Spinal cord (tissue), 10 donors: ENCODE results near the gene SNRNP27. TPM values are rescaled to one million over a fixed set of nuclear protein-coding genes. Genes with fewer than 3 reads are reported as not detected.

Experiments
- DNase-seq, 6 donors: peaks; one replicate each; pipeline versions ENCODE4 v3.0.0 to v3.0.0-alpha.2; 2013 to 2015; ENCODE audit warnings: low spot score in 6 of 6, low read depth in 4 of 6
- H3K27ac ChIP-seq: one replicate; pipeline ENCODE4 v1.5.1; 2013; ENCODE audit warnings: low read depth, low read length, control low read depth
- H3K27me3 ChIP-seq: one replicate; pipeline ENCODE4 v1.6.1; 2013; ENCODE audit warnings: low read length; ENCODE audit not compliant: control insufficient read depth, insufficient read depth
- H3K36me3 ChIP-seq: one replicate; pipeline ENCODE4 v1.6.1; 2013; ENCODE audit warnings: low read length; ENCODE audit not compliant: control insufficient read depth, insufficient read depth
- H3K4me1 ChIP-seq: one replicate; pipeline ENCODE4 v1.6.1; 2013; ENCODE audit warnings: low read length; ENCODE audit not compliant: control insufficient read depth, insufficient read depth
- H3K4me3 ChIP-seq: one replicate; pipeline ENCODE4 v1.5.1; 2013; ENCODE audit warnings: low read depth, low read length, control low read depth
- H3K9me3 ChIP-seq: one replicate; pipeline ENCODE4 v1.6.1; 2013; ENCODE audit warnings: low read length; ENCODE audit not compliant: control insufficient read depth, insufficient read depth
- WGBS: methylation state at CpG from one replicate; pipeline ENCODE4 v1.1.5; 2013; ENCODE audit warnings: missing lambda C conversion rate; ENCODE audit not compliant: insufficient coverage; 5-methylcytosine and 5-hydroxymethylcytosine counted together
- polyA plus RNA-seq, 2 donors: library from polyadenylated mRNA; unstranded; fragments of 120-200 nt; gene quantifications; one replicate each; pipeline ENCODE4 v1.2.1, GENCODE V29; 2013; ENCODE audit not compliant: insufficient read length in 2 of 2
- total RNA-seq, 2 donors: library from RNA; depleted of rRNA in 1 of 2; stranded (reverse); fragments of 120-200 nt in 1 of 2; fragments of >200 nt in 1 of 2; gene quantifications; one replicate each; pipeline versions ENCODE4 v1.2.3 to v1.2.4, GENCODE V29; 2013 to 2014
- donor health status: healthy.

Gene SNRNP27
- total and polyA plus RNA-seq, 4 donors = 57.0 to 95.8 (median 80.4) TPM

DNA sequence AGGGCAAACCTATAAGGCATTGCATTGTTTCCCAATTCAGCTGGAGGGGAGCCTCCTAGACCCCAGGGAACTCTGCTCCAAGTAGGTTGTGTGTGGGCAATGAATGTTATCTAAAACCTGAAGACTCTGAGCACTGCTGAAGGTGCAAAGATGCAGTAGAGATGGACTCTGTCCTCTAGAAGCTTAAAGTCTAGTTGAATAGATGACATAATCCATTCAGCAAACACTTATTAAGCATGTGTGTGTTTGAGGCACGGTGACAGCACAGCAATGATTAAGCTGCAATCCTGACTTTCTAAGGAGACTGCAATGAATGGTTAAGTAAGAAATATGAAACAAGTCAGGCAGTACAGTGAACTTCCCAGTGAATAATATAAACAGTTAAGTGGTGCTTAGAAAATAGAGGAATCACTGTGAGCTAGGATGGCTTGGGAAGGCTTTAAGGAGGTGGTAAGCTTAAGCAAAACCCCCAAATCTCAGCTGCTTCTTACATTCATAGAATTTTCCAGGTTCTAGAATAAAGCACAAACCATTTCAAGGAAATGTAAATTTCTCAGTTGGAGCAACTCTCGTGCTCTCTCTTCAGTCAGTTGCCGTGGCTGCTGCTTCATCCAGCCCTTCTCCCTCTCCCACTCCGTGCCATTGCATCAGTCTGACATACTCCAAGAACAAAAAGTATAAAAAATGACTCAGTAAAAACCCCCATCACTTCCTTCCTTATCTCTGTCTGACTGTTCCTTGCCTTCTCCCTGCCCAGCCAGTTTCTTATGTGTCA lies 40.3 kb downstream of the SNRNP27 start:
- Histone ChIP-seq H3K4me1 (peaks cover 4% of the 10 kb centered on the region), H3K36me3 (peaks cover 35% of the 10 kb centered on the region), H3K27me3 (no peaks in the 10 kb centered on the region), H3K27ac (no peak overlapping the region), H3K9me3 (no peaks in the 10 kb centered on the region), H3K4me3 (no peak overlapping the region)
- no peak for DNase-seq
- WGBS = 72% methylated on average over 3 of the region's 4 CpGs

DNA sequence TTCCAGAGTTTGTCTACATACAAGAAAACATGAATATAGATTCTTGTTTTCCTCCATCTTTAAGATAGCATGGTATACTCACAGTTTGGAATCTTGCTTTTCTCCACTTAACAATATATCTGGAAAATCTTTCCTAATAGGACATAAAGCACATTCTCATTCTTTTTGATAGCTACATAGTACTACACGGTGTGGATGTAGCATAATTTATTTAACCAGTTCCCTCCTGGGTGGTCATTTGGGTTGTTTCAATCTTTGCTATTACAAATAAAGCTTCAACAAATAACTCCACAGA lies 40.8 kb downstream of the SNRNP27 start:
- Histone ChIP-seq H3K27ac (no peak overlapping the region), H3K4me1 (peaks cover 4% of the 10 kb centered on the region), H3K4me3 (no peak overlapping the region), H3K27me3 (no peaks in the 10 kb centered on the region), H3K9me3 (no peaks in the 10 kb centered on the region), H3K36me3 (peaks cover 36% of the 10 kb centered on the region)
- whole genome bisulfite sequencing = no CpG with 5 or more reads among the region's 1 CpG
- no peak for DNase-seq

GRCh38 chr2:69935011-69935410 lies 41.3 kb downstream of the SNRNP27 start:
- Histone ChIP-seq H3K36me3 (peaks cover 39% of the 10 kb centered on the region), H3K27me3 (no peaks in the 10 kb centered on the region), H3K4me3 (no peak overlapping the region), H3K4me1 (peaks cover 4% of the 10 kb centered on the region), H3K27ac (no peak overlapping the region), H3K9me3 (no peaks in the 10 kb centered on the region)
- no peak for DNase-seq
- WGBS = 96% methylated on average over 4 of the region's 5 CpGs

GRCh38 chr2:69936906-69937305 lies 43.1 kb downstream of the SNRNP27 start:
- no peak for DNase-seq
- WGBS = 86% methylated on average over 11 of the region's 11 CpGs
- Histone ChIP-seq H3K4me1 (peaks cover 4% of the 10 kb centered on the region), H3K27ac (no peak overlapping the region), H3K9me3 (no peaks in the 10 kb centered on the region), H3K27me3 (no peaks in the 10 kb centered on the region), H3K36me3 (peaks cover 42% of the 10 kb centered on the region), H3K4me3 (no peak overlapping the region)

GRCh38 chr2:69937968-69938367 lies 44.2 kb downstream of the SNRNP27 start:
- 93% methylated on average over 12 of the region's 14 CpGs for WGBS
- Histone ChIP-seq H3K9me3 (no peaks in the 10 kb centered on the region), H3K36me3 (peaks cover 41% of the 10 kb centered on the region), H3K27me3 (no peaks in the 10 kb centered on the region), H3K4me3 (no peak overlapping the region), H3K4me1 (no peaks in the 10 kb centered on the region), H3K27ac (no peak overlapping the region)
- DNase-seq = no peak

DNA sequence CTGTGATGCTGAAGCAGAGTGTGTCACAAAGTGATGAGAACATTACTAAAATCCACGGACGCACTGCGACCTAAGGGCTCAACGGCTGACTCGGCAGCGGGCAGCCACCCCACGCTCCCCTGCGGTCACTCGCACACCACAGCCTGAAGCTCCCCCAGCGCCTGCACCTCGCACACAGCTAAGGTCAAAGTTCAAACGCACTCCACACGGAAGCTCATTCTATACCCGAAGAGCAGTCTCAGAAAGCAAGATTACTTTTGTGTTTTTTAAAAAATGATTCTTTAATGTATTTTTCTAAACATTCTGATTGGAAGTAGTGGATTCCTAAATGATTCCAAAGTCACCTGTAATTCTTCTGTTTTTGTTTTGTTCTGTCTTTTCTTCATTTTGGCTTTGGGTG lies 46.0 kb downstream of the SNRNP27 start:
- no peak for DNase-seq
- H3K4me3 ChIP-seq = no peak overlapping the region
- WGBS = 49% methylated on average over 11 of the region's 14 CpGs
- H3K36me3 ChIP-seq = peaks cover 49% of the 10 kb centered on the region
- no peaks in the 10 kb centered on the region for H3K27me3 ChIP-seq
- H3K27ac ChIP-seq = no peak overlapping the region
- no peaks in the 10 kb centered on the region for H3K4me1 ChIP-seq
- no peaks in the 10 kb centered on the region for H3K9me3 ChIP-seq

- 86% methylated on average over 1 of the region's 8 CpGs for WGBS
- no peak overlapping the region for H3K4me3 ChIP-seq
- no peaks in the 10 kb centered on the region for H3K27me3 ChIP-seq
- no peaks in the 10 kb centered on the region for H3K4me1 ChIP-seq
- no peak overlapping the region for H3K27ac ChIP-seq
- no peaks in the 10 kb centered on the region for H3K9me3 ChIP-seq
- H3K36me3 ChIP-seq = peaks cover 45% of the 10 kb centered on the region
- DNase-seq = no peak
Observed at GRCh38 chr2:69940691-69941090, 46.9 kb downstream of the SNRNP27 start.

GRCh38 chr2:69943000-69943842 lies 49.5 kb downstream of the SNRNP27 start:
- WGBS = 88% methylated on average over 9 of the region's 11 CpGs
- Histone ChIP-seq H3K4me1 (peaks cover 4% of the 10 kb centered on the region), H3K36me3 (peaks cover 24% of the 10 kb centered on the region), H3K27me3 (no peaks in the 10 kb centered on the region), H3K27ac (no peak overlapping the region), H3K4me3 (no peak overlapping the region), H3K9me3 (no peaks in the 10 kb centered on the region)
- no peak for DNase-seq

DNA sequence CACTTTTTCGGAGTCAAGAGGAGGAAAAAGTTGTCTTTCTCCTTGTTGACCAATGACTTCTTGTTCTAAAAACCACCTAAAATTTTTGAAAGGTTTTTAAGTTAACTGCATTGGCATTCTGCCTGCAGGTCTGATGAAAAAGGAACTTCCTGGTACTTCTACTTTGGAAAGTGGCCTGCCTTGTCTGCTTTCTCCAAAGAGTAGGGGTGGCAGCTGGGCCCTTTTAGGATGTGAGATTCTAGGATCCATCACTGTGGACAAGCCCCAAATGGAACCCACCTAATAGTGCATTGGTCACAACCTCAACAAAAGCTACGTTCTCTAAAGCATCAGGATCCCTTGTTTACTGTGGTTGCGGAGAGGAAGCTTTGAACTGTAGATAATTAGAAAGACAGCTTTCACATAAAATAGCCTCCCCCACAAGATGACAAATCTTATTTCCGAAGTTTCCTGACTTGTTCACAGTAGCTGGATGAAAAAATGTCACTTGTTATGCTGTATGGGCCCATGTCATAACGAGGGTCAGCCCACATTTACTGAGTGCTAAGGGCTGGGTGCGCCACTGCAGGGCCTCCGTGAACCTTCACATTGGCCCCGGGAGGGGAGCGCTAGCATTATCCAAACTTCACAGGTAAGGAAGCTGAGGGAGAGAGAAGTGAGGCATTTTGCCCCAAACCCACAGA lies 50.2 kb downstream of the SNRNP27 start:
- Histone ChIP-seq H3K4me1 (peaks cover 12% of the 10 kb centered on the region), H3K9me3 (no peaks in the 10 kb centered on the region), H3K36me3 (peaks cover 23% of the 10 kb centered on the region), H3K4me3 (no peak overlapping the region), H3K27me3 (no peaks in the 10 kb centered on the region), H3K27ac (no peak overlapping the region)
- WGBS = 76% methylated on average over 5 of the region's 9 CpGs
- no peak for DNase-seq
